Left lung (tissue), 10 donors: ENCODE measurements around the gene FTCDNL1. TPM values are rescaled to one million over a fixed set of nuclear protein-coding genes. Genes with fewer than 3 reads are reported as not detected.

ENCODE experiments used
- ATAC-seq: fragments of 200-7000 bp; cut with Tn5 transposase; one replicate; pipeline ENCODE4 v1.9.1; 2020; ENCODE audit warnings: moderate library complexity
- DNase-seq, 4 donors: peaks; one replicate each; pipeline ENCODE4 v3.0.0-alpha.2; 2013 to 2020
- H3K27ac ChIP-seq, 2 donors: fragments of 200-600 bp; sonication (generic) in 1 of 2; one replicate each; pipeline versions ENCODE4 v1.5.0 to v1.8.0; 2020 to 2021
- H3K27me3 ChIP-seq, 2 donors: fragments of 200-600 bp; sonication (generic) in 1 of 2; one replicate each; pipeline versions ENCODE4 v1.5.0 to v1.8.0; 2020 to 2021
- H3K36me3 ChIP-seq, 2 donors: fragments of 200-600 bp; sonication (generic) in 1 of 2; one replicate each; pipeline versions ENCODE4 v1.5.0 to v1.8.0; 2020 to 2021
- H3K4me1 ChIP-seq, 2 donors: fragments of 200-600 bp; one replicate each; pipeline ENCODE4 v1.8.0; 2021
- H3K4me3 ChIP-seq, 2 donors: fragments of 200-600 bp; sonication (generic) in 1 of 2; one replicate each; pipeline versions ENCODE4 v1.5.0 to v1.8.0; 2020 to 2021; ENCODE audit warnings: mild to moderate bottlenecking in 1 of 2
- H3K9me3 ChIP-seq, 2 donors: fragments of 200-600 bp; sonication (generic) in 1 of 2; one replicate each; pipeline versions ENCODE4 v1.5.0 to v1.8.0; 2020 to 2021
- CTCF ChIP-seq, 2 donors: fragments of 200-600 bp; sonication (generic) in 1 of 2; IDR thresholded peaks; one replicate each; pipeline versions ENCODE4 v1.5.0 to v1.8.0; 2021; ENCODE audit warnings: antibody characterized with exemption in 2 of 2
- intact Hi-C, 2 donors: fragments of 100-400 bp; cut with DNase I; formaldehyde crosslinking; loops; one replicate each; pipeline versions ENCODE4 v1.11.2 to v1.14.2; 2022
- polyA plus RNA-seq, 6 donors: library from polyadenylated mRNA; unstranded; fragments of 120-200 nt; gene quantifications; one replicate each; pipeline ENCODE4 v1.2.1, GENCODE V29; 2013; ENCODE audit not compliant: insufficient read length in 6 of 6
- total RNA-seq, 2 donors: library from RNA; stranded (reverse); fragmentation: NEBNext Ultra II Directional; extraction: Animal tissue kit (Norgen Biotek cat#: 25700); gene quantifications; one replicate each; pipeline ENCODE4 v1.2.1, GENCODE V29; 2021
- donor health status: DM: no; HTN: yes; CAD: no.
- donor health status: DM: no; HTN: no; CAD: no.

The FTCDNL1 gene
- total and polyA plus RNA-seq, 8 donors = 0.09 to 3.5 (median 0.34) TPM

GRCh38 chr2:199713746-199714145, 137.2 kb downstream of the FTCDNL1 start:
- DNase-seq = no peak
- Histone ChIP-seq H3K4me3 (no peak overlapping the region), H3K4me1 (no peaks in the 10 kb centered on the region), H3K27me3 (no peaks in the 10 kb centered on the region), H3K27ac (no peak overlapping the region), H3K36me3 (no peaks in the 10 kb centered on the region), H3K9me3 (no peaks in the 10 kb centered on the region)
- intact Hi-C loops = no loop called here
- no peak for ATAC-seq
- no peak for TF ChIP-seq CTCF (IDR thresholded peaks at IDR 0.05)

GRCh38 chr2:199710551-199710950, 140.4 kb downstream of the FTCDNL1 start:
- no peaks in the 10 kb centered on the region for H3K27me3 ChIP-seq
- intact Hi-C loops = no loop called here
- no peak overlapping the region for H3K4me3 ChIP-seq
- H3K27ac ChIP-seq = no peak overlapping the region
- no peaks in the 10 kb centered on the region for H3K4me1 ChIP-seq
- TF ChIP-seq CTCF (IDR thresholded peaks at IDR 0.05) = no peak
- no peak for ATAC-seq
- H3K9me3 ChIP-seq = peaks cover 0 to 15% of the 10 kb centered on the region in 2 donors
- H3K36me3 ChIP-seq = no peaks in the 10 kb centered on the region
- DNase-seq = no peak

Other genes with a start within 250 kb of the FTCDNL1 start
- gene C2orf69, start 60.1 kb upstream of the FTCDNL1 start, total RNA-seq = 10 to 100 TPM; 10.2 to 11.6 TPM
- gene C2orf69, start 60.1 kb upstream of the FTCDNL1 start, polyA plus RNA-seq = 10 to 100 TPM in 5 of 6 donors, 1 to 10 TPM in 1; 9.6 to 13.1 (median 10.4) TPM
- 1 to 10 TPM; 6.2 to 6.3 TPM for gene TYW5, start 104.3 kb upstream of the FTCDNL1 start, total RNA-seq
- gene TYW5, start 104.3 kb upstream of the FTCDNL1 start, polyA plus RNA-seq = 10 to 100 TPM; 14.4 to 21.0 (median 17.4) TPM
- 10 to 100 TPM; 14.7 to 20.2 TPM for gene MAIP1, start 104.4 kb upstream of the FTCDNL1 start, total RNA-seq
- 10 to 100 TPM; 20.9 to 25.8 (median 23.5) TPM for gene MAIP1, start 104.4 kb upstream of the FTCDNL1 start, polyA plus RNA-seq